Thyroid gland (tissue), 4 donors: Measurements from ENCODE around the gene BBS7. TPM values are rescaled to one million over a fixed set of nuclear protein-coding genes. Genes with fewer than 3 reads are reported as not detected.
A peak's percentile ranks its signal among the peaks of the same experiment; 100 is the strongest.

ENCODE experiments used
- DNase-seq, 2 donors: peaks; one replicate each; pipeline ENCODE4 v3.0.0-alpha.2; 2019
- H3K27ac ChIP-seq, 3 donors: fragments of 200-600 bp; sonication (generic); 1 replicate in 2 of 3; 2 replicates in 1 of 3; pipeline ENCODE4 v1.5.1; 2016 to 2019; ENCODE audit warnings: mild to moderate bottlenecking in 1 of 3, moderate library complexity in 1 of 3
- H3K27me3 ChIP-seq: fragments of 200-600 bp; sonication (generic); one replicate; pipeline ENCODE4 v1.5.1; 2019
- H3K36me3 ChIP-seq, 2 donors: fragments of 200-600 bp; sonication (generic); one replicate each; pipeline ENCODE4 v1.5.1; 2016 to 2019
- H3K4me1 ChIP-seq, 2 donors: fragments of 200-600 bp; sonication (generic); one replicate each; pipeline ENCODE4 v1.5.1; 2017 to 2019
- H3K4me3 ChIP-seq, 3 donors: fragments of 200-600 bp; sonication (generic); replicated peaks in 1 of 3; 1 replicate in 2 of 3; 2 replicates in 1 of 3; pipeline ENCODE4 v1.5.1; 2016; ENCODE audit warnings: mild to moderate bottlenecking in 1 of 3
- H3K9me3 ChIP-seq: fragments of 200-600 bp; sonication (generic); one replicate; pipeline ENCODE4 v1.5.1; 2017
- CTCF ChIP-seq, 6 experiments: fragments of 200-600 bp in 3 of 6; fragments of 450-650 bp in 3 of 6; sonication (generic) in 3 of 6; IDR thresholded peaks; one replicate each; pipeline ENCODE4 v1.5.1; 2016 to 2019; ENCODE audit warnings: antibody characterized with exemption in 6 of 6, mild to moderate bottlenecking in 2 of 6, inconsistent platforms in 1 of 6, moderate library complexity in 1 of 6
- POLR2A ChIP-seq, 2 donors: fragments of 450-650 bp; IDR thresholded peaks; one replicate each; pipeline ENCODE4 v1.6.1; 2017; ENCODE audit warnings: antibody characterized with exemption in 2 of 2, mild to moderate bottlenecking in 2 of 2, moderate library complexity in 1 of 2
- WGBS, 2 donors: methylation state at CpG; one replicate each; pipeline ENCODE4 v1.1.5; 2017; 5-methylcytosine and 5-hydroxymethylcytosine counted together
- intact Hi-C: fragments of 100-400 bp; cut with DNase I; formaldehyde crosslinking; loops from one replicate; pipeline ENCODE4 v1.15.1; 2023
- total RNA-seq, 4 donors: library from RNA; depleted of rRNA; stranded (reverse); fragments of >200 nt; gene quantifications; one replicate each; pipeline ENCODE4 v1.2.3, GENCODE V29; 2016

Gene BBS7
- total RNA-seq, 4 donors from 2014 or later: 15.0 to 34.1 (median 24.5) TPM

- 86 to 96% methylated on average over 5 of the region's 5 CpGs for WGBS, 2 donors
- H3K36me3 ChIP-seq: peaks cover 0 to 22% of the 10 kb centered on the region in 2 donors
- TF ChIP-seq CTCF (IDR thresholded peaks at IDR 0.05) (no peak), POLR2A (IDR thresholded peaks at IDR 0.05) (no peak)
- H3K27me3 ChIP-seq: no peaks in the 10 kb centered on the region
- H3K9me3 ChIP-seq: no peaks in the 10 kb centered on the region
- H3K4me1 ChIP-seq: no peaks in the 10 kb centered on the region
- DNase-seq: no peak
- intact Hi-C loops: no loop called here
- H3K4me3 ChIP-seq: no peak overlapping the region
- H3K27ac ChIP-seq: no peak overlapping the region
Observed at GRCh38 chr4:121829511-121829910, 40.8 kb downstream of the BBS7 start.

GRCh38 chr4:121827853-121828252, 42.4 kb downstream of the BBS7 start:
- Histone ChIP-seq H3K36me3 (peaks cover 0 to 12% of the 10 kb centered on the region in 2 donors), H3K4me1 (peaks cover 7% of the 10 kb centered on the region in 2 donors), H3K27ac (no peak overlapping the region), H3K4me3 (no peak overlapping the region), H3K9me3 (no peaks in the 10 kb centered on the region), H3K27me3 (no peaks in the 10 kb centered on the region)
- 95 to 98% methylated on average over 1 of the region's 1 CpG for WGBS, 2 donors
- intact Hi-C loops: no loop called here
- TF ChIP-seq CTCF (IDR thresholded peaks at IDR 0.05) (no peak), POLR2A (IDR thresholded peaks at IDR 0.05) (no peak)
- DNase-seq: no peak

- WGBS, 2 donors: 56 to 64% methylated on average over 2 of the region's 2 CpGs
- H3K4me3 ChIP-seq: no peak overlapping the region
- no peaks in the 10 kb centered on the region for H3K27me3 ChIP-seq
- H3K9me3 ChIP-seq: no peaks in the 10 kb centered on the region
- H3K36me3 ChIP-seq: no peaks in the 10 kb centered on the region
- H3K27ac ChIP-seq: no peak overlapping the region
- no peak for TF ChIP-seq CTCF (IDR thresholded peaks at IDR 0.05)
- TF ChIP-seq POLR2A (IDR thresholded peaks at IDR 0.05): no peak
- DNase-seq: no peak
- peaks cover 7 to 8% of the 10 kb centered on the region in 2 donors for H3K4me1 ChIP-seq
- intact Hi-C loops: no loop called here
Observed at GRCh38 chr4:121824950-121825349, 45.3 kb downstream of the BBS7 start.

GRCh38 chr4:121824171-121824527, 46.1 kb downstream of the BBS7 start:
- DNase-seq: no peak
- Histone ChIP-seq H3K36me3 (no peaks in the 10 kb centered on the region), H3K4me3 (peak overlapping the region in 2 of 3 donors; percentile 42 to 50), H3K4me1 (peaks cover 7 to 8% of the 10 kb centered on the region in 2 donors), H3K27me3 (no peaks in the 10 kb centered on the region), H3K9me3 (no peaks in the 10 kb centered on the region), H3K27ac (peak overlapping the region in 2 of 3 donors; percentile 43 to 46)
- 5 to 7% methylated on average over 8 of the region's 8 CpGs for WGBS, 2 donors
- intact Hi-C loops: no loop called here
- TF ChIP-seq CTCF (IDR thresholded peaks at IDR 0.05): no peak
- no peak for TF ChIP-seq POLR2A (IDR thresholded peaks at IDR 0.05)

- intact Hi-C loops: no loop called here
- 0 to 1% methylated on average over 23 to 47 of the region's 63 CpGs for WGBS, 2 donors
- H3K27me3 ChIP-seq: no peaks in the 10 kb centered on the region
- DNase-seq: peak; percentile 96 to 98
- TF ChIP-seq POLR2A (IDR thresholded peaks at IDR 0.05) (peak in 1 of 2 donors; percentile 48), CTCF (IDR thresholded peaks at IDR 0.05) (peak in 1 of 6 experiments; percentile 10)
- no peaks in the 10 kb centered on the region for H3K36me3 ChIP-seq
- no peaks in the 10 kb centered on the region for H3K9me3 ChIP-seq
- H3K27ac ChIP-seq: peak within 1 kb of the TSS in 2 of 3 donors; percentile 43 to 46
- H3K4me1 ChIP-seq: peaks cover 7 to 8% of the 10 kb centered on the region in 2 donors
- peak within 1 kb of the TSS in 2 of 3 donors; percentile 48 to 50 for H3K4me3 ChIP-seq
Observed at GRCh38 chr4:121823505-121824170, 46.6 kb downstream of the BBS7 start, which contains the start of gene CCNA2. CCNA2 (minus strand) TSS chr4:121823883; CDS start chr4:121823628, 255 bp downstream.
